ENCODE results near the gene ZNF341. TPM values are rescaled to one million over a fixed set of nuclear protein-coding genes. Genes with fewer than 3 reads are reported as not detected.

The ZNF341 gene
- polyA plus RNA-seq, 1 donor from 2014 or later = 1.2 TPM

DNA sequence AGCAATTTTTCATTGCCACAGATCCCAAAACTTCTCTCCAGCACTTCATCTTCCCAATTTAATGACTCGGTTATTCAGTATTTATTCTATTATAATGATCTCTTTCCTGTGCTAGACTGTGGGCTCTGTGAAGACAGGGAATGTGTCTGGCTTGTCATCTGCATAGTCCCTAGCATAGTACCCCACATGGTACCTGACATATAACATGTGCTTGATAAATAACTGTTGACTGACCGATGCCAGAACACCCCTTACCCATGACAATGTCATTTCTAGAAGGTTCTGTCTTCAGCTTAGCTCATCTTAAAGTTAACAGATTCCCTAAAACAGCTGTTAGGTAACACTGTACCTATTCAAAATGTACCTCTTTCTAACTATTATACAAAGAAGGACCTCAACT lies 15.3 kb upstream of the ZNF341 start:
- no peaks in the 10 kb centered on the region for H3K9me2 ChIP-seq (ENCODE audit: insufficient read depth, low read length)
- H3F3A ChIP-seq (ENCODE audit: insufficient read depth, low read length, poor library complexity, severe bottlenecking) = no peaks in the 10 kb centered on the region
- no peaks in the 10 kb centered on the region for H3K36me3 ChIP-seq (ENCODE audit: insufficient read depth, low read length)
- H4K20me1 ChIP-seq (ENCODE audit: insufficient read depth) = no peaks in the 10 kb centered on the region
- no peak overlapping the region for H3K4me2 ChIP-seq (ENCODE audit: low read length)
- H3K27me3 ChIP-seq (ENCODE audit: insufficient read depth, low read depth, low read length) = no peaks in the 10 kb centered on the region
- no peak overlapping the region for H3K4me3 ChIP-seq (ENCODE audit: low read length)
- no peaks in the 10 kb centered on the region for H3K9me3 ChIP-seq (ENCODE audit: low read length)
- TF ChIP-seq, protein P1, sequence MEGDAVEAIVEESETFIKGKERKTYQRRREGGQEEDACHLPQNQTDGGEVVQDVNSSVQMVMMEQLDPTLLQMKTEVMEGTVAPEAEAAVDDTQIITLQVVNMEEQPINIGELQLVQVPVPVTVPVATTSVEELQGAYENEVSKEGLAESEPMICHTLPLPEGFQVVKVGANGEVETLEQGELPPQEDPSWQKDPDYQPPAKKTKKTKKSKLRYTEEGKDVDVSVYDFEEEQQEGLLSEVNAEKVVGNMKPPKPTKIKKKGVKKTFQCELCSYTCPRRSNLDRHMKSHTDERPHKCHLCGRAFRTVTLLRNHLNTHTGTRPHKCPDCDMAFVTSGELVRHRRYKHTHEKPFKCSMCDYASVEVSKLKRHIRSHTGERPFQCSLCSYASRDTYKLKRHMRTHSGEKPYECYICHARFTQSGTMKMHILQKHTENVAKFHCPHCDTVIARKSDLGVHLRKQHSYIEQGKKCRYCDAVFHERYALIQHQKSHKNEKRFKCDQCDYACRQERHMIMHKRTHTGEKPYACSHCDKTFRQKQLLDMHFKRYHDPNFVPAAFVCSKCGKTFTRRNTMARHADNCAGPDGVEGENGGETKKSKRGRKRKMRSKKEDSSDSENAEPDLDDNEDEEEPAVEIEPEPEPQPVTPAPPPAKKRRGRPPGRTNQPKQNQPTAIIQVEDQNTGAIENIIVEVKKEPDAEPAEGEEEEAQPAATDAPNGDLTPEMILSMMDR (IDR thresholded peaks at IDR 0.05; ENCODE audit: poor library complexity, severe bottlenecking) = no peak
- TF ChIP-seq POLR2AphosphoS5 (IDR thresholded peaks at IDR 0.05) = no peak
- no peak for TF ChIP-seq TAF1 (IDR thresholded peaks at IDR 0.05; ENCODE audit: low read depth)
- no peak for TF ChIP-seq MXI1 (conservative IDR thresholded peaks at IDR 0.05; ENCODE audit: poor library complexity, severe bottlenecking)
- no peak overlapping the region for H3K9ac ChIP-seq (ENCODE audit: low read length)
- H2AFZ ChIP-seq (ENCODE audit: low read depth, low read length) = no peak overlapping the region
- H3K79me2 ChIP-seq (replicated peaks; ENCODE audit: insufficient read depth, low read length) = no peaks in the 10 kb centered on the region
- H3K27ac ChIP-seq (ENCODE audit: low read length) = no peak overlapping the region

DNA sequence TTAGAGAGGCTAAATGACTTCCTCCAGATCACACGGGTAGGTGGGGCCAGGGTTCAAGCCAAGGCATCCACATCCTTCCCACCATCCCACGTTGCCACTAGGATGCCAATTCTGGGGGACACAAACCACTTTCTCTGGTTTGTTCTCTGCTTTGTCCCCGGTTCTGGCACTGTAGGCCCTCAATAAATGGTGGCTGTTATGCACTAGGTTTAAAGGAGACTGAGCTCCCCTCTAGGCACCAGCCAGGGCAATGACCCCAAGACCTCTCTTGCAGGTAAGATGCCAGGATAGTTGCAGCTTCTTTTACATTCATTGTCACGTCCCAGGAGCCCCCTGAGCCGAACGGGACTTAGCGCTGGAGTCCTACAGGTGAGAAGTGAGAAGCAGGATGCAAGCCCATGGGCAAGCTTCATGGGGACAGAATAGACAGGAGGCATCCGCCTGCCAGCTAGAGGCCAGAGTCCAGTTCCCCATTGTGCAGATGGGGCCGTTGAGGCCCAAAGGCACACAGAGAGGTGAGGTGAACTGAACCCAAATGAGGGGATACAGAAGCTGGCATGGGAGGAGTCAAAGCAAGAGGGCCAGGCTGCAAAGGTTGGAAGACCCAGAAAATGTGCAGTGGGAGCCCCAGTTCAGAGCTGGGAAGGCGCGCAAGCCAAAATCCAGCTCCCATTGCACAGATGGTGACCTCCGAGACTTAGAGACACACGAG lies 12.4 kb upstream of the ZNF341 start:
- H3F3A ChIP-seq (ENCODE audit: insufficient read depth, low read length, poor library complexity, severe bottlenecking) = no peaks in the 10 kb centered on the region
- H3K27me3 ChIP-seq (ENCODE audit: insufficient read depth, low read depth, low read length) = no peaks in the 10 kb centered on the region
- H3K36me3 ChIP-seq (ENCODE audit: insufficient read depth, low read length) = no peaks in the 10 kb centered on the region
- H2AFZ ChIP-seq (ENCODE audit: low read depth, low read length) = no peak overlapping the region
- H3K4me2 ChIP-seq (ENCODE audit: low read length) = no peak overlapping the region
- no peaks in the 10 kb centered on the region for H3K79me2 ChIP-seq (replicated peaks; ENCODE audit: insufficient read depth, low read length)
- H3K9ac ChIP-seq (ENCODE audit: low read length) = peak overlapping the region; percentile 39
- TF ChIP-seq SMC3 (conservative IDR thresholded peaks at IDR 0.05; ENCODE audit: poor library complexity) (no peak), EP300 (conservative IDR thresholded peaks at IDR 0.05; ENCODE audit: poor library complexity, severe bottlenecking) (no peak)
- H3K9me3 ChIP-seq (ENCODE audit: low read length) = no peaks in the 10 kb centered on the region
- H4K20me1 ChIP-seq (ENCODE audit: insufficient read depth) = no peaks in the 10 kb centered on the region
- H3K9me2 ChIP-seq (ENCODE audit: insufficient read depth, low read length) = no peaks in the 10 kb centered on the region
- no peak overlapping the region for H3K27ac ChIP-seq (ENCODE audit: low read length)
- peak overlapping the region; percentile 64 for H3K4me3 ChIP-seq (ENCODE audit: low read length)

DNA sequence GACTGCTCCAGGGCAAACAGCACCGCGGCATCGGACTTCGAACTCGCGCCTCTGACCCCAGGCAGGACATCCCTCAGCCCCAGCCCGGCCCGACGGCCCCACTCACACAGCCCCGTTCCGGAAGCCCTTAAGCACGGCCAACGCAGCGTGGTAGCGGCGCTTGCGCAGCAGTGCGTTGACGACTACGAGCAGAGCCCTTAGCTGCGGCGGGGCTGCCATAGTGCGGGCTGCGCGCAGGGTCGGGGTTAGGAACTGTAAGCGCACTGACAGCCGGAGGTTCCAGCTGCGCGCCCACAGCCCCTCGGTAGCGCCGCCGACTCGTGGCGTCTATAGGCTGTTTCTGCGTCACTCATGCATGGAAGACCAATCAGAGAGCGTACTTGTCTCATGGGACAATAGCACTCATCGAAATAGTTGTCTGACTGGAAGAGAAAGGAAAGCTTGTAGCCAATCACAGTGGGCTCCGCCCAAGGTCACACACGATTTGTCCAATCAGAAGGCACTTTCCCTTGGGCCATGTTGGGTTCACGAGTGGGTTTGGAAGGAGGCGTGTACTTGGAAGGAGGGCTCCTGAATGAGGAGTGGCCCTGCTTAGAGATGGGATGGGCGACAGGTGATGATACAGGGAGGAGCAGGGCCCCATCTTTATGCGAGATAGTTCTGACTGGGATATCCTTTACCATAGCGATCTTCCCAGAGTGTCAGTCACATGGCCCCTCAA lies 11.6 kb upstream of the ZNF341 start, which contains the start of gene PXMP4:
Gene PXMP4, minus strand, starts transcription at position 322 of the 721 bp plus-strand sequence. Its CDS starts 103 bp downstream, at position 219.
- Histone ChIP-seq H2AFZ (ENCODE audit: low read depth, low read length) (no peak within 1 kb of the TSS), H4K20me1 (ENCODE audit: insufficient read depth) (no peaks in the 10 kb centered on the region), H3K9ac (ENCODE audit: low read length) (peak within 1 kb of the TSS; percentile 39), H3K4me2 (ENCODE audit: low read length) (no peak within 1 kb of the TSS), H3F3A (ENCODE audit: insufficient read depth, low read length, poor library complexity, severe bottlenecking) (no peaks in the 10 kb centered on the region), H3K36me3 (ENCODE audit: insufficient read depth, low read length) (no peaks in the 10 kb centered on the region), H3K27ac (ENCODE audit: low read length) (no peak within 1 kb of the TSS), H3K4me3 (ENCODE audit: low read length) (peak within 1 kb of the TSS; percentile 64), H3K79me2 (replicated peaks; ENCODE audit: insufficient read depth, low read length) (no peaks in the 10 kb centered on the region), H3K9me2 (ENCODE audit: insufficient read depth, low read length) (no peaks in the 10 kb centered on the region), H3K9me3 (ENCODE audit: low read length) (no peaks in the 10 kb centered on the region), H3K27me3 (ENCODE audit: insufficient read depth, low read depth, low read length) (no peaks in the 10 kb centered on the region)
- TF ChIP-seq, protein P2, sequence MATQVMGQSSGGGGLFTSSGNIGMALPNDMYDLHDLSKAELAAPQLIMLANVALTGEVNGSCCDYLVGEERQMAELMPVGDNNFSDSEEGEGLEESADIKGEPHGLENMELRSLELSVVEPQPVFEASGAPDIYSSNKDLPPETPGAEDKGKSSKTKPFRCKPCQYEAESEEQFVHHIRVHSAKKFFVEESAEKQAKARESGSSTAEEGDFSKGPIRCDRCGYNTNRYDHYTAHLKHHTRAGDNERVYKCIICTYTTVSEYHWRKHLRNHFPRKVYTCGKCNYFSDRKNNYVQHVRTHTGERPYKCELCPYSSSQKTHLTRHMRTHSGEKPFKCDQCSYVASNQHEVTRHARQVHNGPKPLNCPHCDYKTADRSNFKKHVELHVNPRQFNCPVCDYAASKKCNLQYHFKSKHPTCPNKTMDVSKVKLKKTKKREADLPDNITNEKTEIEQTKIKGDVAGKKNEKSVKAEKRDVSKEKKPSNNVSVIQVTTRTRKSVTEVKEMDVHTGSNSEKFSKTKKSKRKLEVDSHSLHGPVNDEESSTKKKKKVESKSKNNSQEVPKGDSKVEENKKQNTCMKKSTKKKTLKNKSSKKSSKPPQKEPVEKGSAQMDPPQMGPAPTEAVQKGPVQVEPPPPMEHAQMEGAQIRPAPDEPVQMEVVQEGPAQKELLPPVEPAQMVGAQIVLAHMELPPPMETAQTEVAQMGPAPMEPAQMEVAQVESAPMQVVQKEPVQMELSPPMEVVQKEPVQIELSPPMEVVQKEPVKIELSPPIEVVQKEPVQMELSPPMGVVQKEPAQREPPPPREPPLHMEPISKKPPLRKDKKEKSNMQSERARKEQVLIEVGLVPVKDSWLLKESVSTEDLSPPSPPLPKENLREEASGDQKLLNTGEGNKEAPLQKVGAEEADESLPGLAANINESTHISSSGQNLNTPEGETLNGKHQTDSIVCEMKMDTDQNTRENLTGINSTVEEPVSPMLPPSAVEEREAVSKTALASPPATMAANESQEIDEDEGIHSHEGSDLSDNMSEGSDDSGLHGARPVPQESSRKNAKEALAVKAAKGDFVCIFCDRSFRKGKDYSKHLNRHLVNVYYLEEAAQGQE (IDR thresholded peaks at IDR 0.05; ENCODE audit: borderline replicate concordance) = no peak
- TF ChIP-seq, protein P1 (IDR thresholded peaks at IDR 0.05; ENCODE audit: poor library complexity, severe bottlenecking) = no peak
- no peak for TF ChIP-seq EP300 (conservative IDR thresholded peaks at IDR 0.05; ENCODE audit: poor library complexity, severe bottlenecking)
- TF ChIP-seq TAF1 (IDR thresholded peaks at IDR 0.05; ENCODE audit: low read depth) = no peak
- no peak for TF ChIP-seq RAD21 (conservative IDR thresholded peaks at IDR 0.05)
- no peak for TF ChIP-seq SMC3 (conservative IDR thresholded peaks at IDR 0.05; ENCODE audit: poor library complexity)
- TF ChIP-seq POLR2AphosphoS5 (IDR thresholded peaks at IDR 0.05) = no peak
- no peak for TF ChIP-seq MXI1 (conservative IDR thresholded peaks at IDR 0.05; ENCODE audit: poor library complexity, severe bottlenecking)
- TF ChIP-seq EZH2 (IDR thresholded peaks at IDR 0.05; ENCODE audit: borderline replicate concordance, insufficient read depth, low read length, poor library complexity, severe bottlenecking) = no peak

All from neural cell (in vitro differentiated cells).